Epithelial cell of prostate (primary cell): ENCODE measurements around the gene TRIM47.
A peak's percentile ranks its signal among the peaks of the same experiment; 100 is the strongest.

Experiments
- DNase-seq: peaks from one replicate; pipeline ENCODE4 v3.0.0-alpha.2; 2011; ENCODE audit warnings: low read depth, low spot score
- H3K27ac ChIP-seq: fragments of 450-650 bp; 2 replicates; pipeline ENCODE4 v1.5.1; 2017; ENCODE audit warnings: mild to moderate bottlenecking

TRIM47 gene, protein sequence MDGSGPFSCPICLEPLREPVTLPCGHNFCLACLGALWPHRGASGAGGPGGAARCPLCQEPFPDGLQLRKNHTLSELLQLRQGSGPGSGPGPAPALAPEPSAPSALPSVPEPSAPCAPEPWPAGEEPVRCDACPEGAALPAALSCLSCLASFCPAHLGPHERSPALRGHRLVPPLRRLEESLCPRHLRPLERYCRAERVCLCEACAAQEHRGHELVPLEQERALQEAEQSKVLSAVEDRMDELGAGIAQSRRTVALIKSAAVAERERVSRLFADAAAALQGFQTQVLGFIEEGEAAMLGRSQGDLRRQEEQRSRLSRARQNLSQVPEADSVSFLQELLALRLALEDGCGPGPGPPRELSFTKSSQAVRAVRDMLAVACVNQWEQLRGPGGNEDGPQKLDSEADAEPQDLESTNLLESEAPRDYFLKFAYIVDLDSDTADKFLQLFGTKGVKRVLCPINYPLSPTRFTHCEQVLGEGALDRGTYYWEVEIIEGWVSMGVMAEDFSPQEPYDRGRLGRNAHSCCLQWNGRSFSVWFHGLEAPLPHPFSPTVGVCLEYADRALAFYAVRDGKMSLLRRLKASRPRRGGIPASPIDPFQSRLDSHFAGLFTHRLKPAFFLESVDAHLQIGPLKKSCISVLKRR

DNA sequence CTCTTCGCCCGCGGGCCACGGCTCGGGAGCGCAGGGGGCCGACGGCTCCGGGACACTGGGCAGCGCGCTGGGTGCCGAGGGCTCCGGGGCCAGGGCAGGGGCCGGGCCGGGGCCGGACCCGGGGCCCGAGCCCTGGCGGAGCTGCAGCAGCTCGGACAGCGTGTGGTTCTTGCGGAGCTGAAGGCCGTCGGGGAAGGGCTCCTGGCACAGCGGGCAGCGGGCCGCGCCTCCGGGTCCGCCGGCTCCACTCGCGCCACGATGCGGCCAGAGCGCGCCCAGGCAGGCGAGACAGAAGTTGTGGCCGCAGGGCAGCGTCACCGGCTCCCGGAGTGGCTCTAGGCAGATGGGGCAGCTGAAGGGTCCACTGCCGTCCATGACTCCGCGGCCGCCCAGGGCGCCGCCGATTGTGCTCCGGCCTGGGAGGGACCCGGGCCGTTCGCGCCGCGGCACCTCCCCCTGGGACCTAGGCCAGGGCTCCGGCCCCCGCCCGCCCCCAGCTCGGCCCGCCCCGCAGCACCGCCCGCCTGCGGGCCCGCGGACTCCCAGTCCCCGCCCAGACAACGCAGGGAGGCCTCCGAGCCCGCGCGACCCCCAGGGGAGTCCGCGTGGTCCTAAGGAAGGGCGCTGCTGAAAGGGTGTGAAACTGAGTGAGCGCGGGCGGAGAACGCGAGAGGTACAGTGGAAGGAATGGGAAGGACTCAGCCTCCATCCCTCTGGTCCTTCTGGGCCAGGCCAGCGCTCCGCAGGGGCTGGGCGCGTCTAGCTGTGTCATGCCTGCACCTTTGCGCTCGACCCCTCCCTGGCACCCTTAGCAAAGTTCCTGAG, at the start of gene TRIM47:
TRIM47 (minus strand) TSS at position 408 of the 825 bp plus-strand sequence; CDS start at position 375, 33 bp downstream.
- DNase-seq: no peak
- peak within 1 kb of the TSS; percentile 75 for H3K27ac ChIP-seq

DNA sequence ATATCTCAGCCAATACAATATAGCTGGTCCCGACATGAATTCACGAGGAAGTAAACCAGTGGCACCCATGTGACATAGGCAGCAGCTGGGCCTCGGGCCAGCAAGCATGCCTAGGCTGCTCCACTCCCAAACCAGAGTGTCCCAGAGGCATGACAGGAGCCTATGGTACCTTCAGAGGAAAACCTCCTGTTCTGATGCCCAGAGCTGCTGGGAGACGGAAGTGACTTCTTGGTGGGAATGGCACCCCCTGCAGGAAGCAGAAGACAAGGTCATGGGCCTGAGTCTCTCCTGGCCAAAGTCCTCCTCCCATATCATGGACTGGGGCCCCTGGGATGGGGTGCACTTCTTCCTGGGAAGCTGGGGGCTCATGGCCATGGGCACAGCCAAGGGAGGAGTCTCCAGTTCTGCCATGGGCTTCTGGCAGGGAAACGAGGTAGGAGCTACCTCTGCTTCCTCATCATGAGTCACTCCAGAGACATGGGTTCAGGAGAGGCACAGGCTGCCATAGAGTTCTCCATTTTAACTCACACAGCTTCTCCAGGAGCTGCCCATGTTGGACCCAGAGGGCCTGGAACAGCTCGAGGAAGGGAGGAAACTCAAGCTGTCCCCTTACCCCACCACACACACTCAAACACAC, 49.0 kb upstream of the TRIM47 start:
- peak overlapping the region; percentile 63 for H3K27ac ChIP-seq
- DNase-seq: peak; percentile 48

DNA sequence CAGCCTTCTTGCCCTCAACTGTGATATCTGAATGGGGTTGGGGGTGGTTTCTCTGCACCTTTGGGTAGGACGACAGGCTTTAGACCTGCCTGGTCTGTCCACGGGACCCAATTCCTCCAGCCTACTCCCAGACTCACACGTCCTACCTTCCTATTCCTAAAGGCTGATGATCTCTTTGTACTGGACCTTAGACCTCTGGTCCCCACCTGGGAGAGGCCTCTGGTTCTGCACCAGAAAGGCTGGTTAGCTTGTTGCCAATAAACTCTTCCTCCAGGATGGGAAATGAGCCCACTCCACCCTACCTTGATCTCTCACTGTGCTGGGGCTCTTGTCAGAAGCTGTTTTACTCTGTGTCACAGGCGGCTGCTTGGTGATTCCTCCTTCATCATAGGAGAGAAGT, 48.1 kb upstream of the TRIM47 start:
- H3K27ac ChIP-seq: peak overlapping the region; percentile 63
- DNase-seq: no peak

DNA sequence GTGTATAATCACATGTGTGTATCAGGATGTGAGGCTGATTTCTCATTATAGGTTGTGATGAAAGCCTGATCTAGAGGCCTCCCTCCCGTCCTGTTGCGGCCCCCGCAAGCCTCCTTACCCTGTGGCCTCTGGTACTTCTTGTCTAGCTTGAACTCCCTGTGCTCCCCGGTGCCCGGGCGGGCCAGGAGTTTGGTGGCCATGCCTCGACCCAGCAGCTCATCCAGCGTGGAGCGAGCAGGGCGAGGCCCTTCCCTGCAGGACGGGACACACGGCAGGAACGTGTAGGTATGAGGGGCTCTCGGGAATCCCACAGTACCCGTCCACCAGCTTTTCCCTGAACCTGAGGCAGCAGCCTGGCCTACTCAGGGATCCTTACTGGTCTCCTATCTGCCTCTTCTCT, 47.5 kb upstream of the TRIM47 start:
- no peak overlapping the region for H3K27ac ChIP-seq
- DNase-seq: no peak

DNA sequence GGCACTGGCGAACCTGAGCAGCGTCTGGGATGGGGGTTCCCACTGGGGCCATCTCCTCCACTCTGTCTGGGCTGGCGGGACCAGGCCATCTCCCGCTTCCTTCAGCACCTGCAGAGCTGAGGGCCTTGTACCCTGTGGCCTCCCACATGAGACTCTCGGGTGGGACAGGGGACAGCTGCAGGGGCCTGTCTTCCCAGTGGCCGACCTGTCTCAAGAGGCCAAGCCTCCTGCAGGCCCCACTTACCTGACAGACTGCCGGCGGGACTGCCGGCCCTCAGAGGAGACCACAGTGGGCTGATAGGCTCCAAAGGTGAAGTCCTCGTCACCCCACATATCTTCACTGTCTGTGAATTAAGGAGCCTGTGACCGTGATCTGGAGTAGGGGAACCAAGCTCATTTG, 46.7 kb upstream of the TRIM47 start:
- DNase-seq: no peak

DNA sequence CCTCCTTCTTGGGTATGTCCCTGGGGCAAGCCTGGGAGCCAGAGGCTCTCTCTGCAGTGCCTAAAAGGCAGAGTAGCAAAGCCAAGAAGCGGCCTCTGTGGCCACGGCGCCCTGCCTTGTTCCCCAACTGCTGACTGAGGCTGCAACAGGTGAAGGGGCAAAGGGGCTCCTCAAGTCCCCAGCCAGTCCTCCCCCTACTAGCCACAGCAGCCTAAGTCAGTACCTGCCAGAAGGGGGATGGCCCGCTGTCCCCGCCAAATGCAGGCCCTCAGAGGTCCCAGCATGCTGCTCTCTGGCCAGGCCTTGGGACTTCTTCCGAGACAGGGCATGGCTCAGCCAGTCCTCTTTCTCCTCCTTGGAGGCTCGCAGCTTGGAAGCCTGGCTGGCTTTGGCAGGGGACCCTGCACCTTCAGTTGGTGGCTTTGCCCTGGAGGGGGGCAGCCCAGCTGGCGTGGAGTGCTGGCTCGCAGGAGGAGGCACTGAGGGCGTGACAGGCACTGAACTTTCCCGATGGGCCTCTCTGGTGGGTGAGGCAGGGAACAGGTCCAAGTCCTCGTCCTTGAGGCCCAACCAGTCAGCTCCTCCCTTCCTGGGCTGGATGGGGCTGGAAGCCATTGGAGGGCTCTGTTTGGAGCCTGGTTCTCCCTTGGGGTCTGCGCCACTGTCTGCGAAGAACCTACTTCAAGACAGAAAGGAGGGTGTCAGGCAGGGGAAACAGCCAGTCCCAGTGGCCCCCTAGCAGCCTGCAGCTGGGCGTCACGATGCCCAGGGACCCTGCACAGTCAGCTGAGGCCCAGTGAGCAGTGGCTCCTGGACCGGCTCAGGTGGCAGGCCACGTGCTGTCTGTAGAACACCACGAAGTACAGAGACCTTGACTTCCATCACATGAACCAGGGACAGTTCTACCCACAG, 44.8 kb upstream of the TRIM47 start:
- no peak for DNase-seq
- H3K27ac ChIP-seq: no peak overlapping the region

More for the DNA sequence above, 46.7 kb upstream of the TRIM47 start:
- H3K27ac ChIP-seq: no peak overlapping the region

DNA sequence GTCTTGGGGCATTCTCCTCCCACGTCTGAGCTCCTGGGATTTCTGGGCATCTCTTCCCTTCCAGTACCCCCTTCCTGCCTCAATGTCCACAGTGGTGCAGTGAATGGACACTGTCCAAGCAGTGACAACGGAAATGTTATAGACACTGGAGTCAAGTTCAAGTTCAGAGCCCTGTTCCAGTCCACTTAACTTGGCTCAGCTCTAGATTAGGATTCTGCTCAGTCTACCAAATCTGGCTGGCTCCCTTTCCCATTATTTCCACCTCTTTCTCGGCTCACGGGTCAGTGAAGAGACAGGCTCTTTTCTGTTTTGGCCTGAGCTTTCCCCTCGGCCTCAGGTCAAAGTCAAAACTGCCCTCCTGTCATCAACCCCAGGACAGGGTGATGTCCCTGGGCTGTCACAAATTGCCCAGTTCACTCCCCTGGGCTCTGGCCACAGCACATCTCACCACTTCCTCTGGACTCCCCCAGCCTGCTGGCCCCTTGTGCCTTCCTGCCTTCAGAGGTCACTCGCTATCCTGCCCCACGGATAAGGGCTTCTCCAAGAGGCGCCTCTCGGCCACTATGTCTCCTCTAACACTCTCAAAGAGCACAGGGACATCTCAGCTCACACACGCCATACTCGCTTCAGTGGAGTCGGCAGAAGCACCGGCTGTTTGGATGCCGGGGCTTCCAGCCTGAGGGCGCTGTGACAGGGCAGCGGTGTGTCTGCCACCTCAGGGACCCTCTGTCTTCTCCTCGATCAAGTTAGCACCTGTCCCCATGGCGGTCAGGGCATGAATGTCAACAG, 44.0 kb upstream of the TRIM47 start:
- no peak overlapping the region for H3K27ac ChIP-seq
- DNase-seq: no peak

DNA sequence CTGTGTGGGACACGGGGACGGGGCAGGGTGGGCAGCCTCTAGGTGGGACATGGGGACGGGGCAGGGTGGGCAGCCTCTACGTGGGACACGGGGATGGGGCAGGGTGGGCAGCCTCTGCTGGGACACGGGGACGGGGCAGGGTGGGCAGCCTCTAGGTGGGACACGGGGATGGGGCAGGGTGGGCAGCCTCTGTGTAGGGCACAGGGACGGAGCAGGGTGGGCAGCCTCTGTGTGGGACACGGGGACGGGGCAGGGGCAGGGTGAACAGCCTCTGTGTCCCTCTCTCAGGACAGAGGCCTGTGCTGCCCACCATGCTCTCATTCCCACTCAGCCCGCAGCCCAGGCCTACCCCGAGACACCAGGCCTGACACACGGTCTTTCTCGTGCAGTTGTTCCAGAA, 43.2 kb upstream of the TRIM47 start:
- no peak for DNase-seq
- no peak overlapping the region for H3K27ac ChIP-seq

DNA sequence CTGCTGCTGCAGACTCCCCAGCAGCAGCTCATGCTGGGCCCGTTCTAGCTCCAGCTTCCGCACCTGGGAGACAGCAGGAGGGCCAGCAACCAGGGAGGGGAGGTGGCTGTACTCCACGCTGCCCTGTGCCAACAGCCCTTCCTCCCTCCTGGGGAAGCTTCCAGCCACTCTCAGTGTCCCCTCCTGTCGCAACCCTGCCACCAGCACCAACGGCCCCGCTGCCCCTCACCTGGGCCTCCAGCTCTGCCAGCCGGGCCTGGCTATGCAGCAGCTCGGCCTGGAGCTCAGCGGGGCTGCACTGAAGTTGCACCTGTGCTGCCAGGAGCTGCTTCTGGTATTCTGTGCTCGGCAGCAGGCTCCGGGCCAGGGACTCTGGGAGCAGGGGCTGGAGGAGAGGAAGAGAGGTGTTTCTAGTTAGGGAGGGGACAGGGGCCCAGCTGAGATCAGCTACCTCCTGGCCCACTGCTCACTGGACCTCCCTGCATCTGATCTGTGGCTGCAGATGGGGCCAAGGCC, 41.7 kb upstream of the TRIM47 start:
- no peak for DNase-seq
- H3K27ac ChIP-seq: no peak overlapping the region

DNA sequence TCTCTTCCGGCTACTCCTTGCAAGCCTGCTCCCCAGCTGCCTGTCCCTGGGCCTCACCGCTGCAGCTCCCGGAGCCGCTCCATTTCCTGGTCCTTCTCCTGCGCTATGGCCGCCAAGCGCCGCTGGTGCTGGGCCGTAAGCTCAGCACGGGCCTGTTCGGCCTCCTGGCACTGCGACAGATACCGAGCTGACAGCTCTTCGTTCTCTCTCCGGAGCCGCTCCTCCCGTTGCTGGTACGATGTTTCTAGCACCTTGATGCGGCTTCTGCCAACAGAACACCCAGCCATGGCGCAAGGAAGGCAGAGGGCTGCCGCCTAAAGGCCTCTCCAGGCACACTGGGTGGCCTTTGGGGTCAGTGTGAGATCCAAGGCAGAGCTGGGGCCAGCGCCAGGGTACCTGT, 41.2 kb upstream of the TRIM47 start:
- H3K27ac ChIP-seq: no peak overlapping the region
- DNase-seq: no peak

DNA sequence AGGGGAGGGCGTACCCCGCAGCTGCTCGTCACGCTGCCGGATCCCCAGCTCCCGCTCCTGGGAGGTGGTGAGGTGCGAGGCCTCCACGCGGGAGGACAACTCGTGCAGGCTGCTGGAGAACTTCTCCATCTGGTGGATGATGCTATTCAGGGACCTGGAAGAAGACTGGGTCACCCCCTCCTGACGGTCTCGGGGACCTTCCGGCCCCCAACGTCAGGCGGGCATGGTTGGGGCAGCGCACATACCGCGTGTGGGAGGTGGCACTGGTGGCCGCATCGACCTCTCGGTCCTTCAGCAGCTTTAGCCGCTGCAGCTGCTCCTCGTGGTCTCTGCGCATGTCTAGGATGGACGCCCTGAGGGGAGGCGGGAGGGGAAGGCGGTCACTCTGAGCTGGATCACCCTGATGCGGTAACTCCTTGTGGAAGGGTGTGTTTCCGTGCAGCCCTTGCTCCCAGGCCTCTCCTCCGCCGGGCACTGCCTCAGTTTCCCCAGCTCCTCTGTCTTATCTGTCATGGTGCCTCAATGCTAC, 39.6 kb upstream of the TRIM47 start:
- no peak overlapping the region for H3K27ac ChIP-seq
- DNase-seq: no peak

DNA sequence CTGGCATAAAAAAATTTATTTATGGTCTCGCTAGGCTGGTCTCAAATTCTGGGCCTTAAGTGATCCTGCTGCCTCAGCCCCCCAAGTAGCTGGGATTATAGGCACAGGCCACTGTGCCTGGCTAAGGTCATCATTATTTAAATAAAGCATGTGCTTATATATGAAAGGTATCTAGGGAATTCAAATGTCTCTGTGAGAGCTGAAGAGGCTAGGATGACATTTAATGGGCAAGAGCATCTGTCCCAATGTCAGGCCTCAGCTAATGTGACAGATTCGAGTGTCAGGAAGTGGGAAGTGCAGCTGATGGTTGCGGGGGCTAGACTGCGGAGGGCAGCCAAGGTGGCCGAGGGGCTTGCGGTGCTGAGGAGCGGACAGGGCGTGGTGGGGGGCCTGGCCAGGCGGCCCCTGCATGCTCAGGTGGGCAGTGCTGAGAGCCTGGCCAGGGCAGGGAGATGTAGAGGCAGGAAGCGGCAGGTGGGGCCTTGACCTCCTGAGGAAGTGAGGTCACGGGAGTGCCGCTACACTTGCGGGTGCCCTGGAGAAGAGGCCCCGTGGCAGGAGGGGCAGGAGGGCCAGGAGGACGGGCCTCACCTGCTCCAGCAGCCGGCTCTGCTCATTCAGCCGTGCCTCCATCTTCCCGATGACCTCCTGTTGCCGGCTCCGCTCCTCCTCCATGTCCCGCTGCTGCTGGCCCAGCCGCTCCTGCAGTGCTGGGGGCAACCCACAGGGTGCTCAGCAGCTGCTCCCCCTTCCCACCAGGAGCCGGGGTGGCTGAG, 38.9 kb upstream of the TRIM47 start:
- no peak for DNase-seq
- H3K27ac ChIP-seq: no peak overlapping the region

DNA sequence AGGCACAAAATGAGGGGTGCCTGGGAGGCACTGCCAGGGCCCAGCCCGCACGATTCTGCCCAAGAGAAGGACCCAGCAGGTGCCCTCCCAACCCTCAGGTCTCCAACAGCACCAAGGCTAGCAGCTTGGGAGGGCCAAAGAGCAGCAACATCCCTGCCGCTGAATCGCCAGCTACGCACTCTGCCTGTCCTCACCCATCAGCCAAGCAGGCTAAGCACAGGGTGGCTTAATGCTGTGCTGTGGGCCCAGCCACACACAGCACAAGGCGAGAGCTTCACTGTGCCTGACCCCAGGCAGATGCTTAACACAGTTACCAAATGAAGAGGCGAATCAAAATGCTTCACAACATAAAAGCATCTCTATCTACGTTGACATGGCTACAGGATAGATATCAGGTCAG, 36.9 kb upstream of the TRIM47 start:
- H3K27ac ChIP-seq: no peak overlapping the region
- no peak for DNase-seq

DNA sequence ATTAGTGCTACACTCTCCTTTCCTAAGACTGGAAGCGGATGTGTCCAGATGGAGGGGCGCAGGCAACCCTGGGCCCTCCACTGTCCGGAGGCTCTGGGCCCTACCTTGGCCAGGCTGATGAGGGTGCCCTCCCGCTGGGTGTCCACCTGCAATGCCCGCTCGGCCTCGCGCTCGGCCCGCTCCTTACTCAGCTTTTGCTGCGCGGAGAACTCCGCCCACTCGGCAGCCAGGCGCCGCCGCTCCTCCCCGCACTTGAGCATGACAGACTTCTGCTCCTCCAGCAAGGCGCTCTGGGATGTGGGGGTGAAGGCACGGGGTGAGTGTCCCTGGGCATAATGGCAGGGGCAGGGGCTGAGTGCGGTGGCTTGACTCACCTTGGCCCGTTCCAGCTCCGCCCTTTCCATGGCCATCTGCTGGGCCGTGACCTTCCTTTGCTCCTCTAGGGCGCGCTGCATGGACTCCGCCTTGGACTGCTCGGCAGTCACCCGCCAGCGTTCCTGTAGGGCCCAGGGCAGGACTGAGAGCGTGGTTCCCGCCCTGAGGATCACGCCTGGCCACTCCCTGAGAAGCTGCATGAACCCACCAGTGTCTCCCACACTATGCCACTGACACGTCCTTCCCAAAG, 36.4 kb upstream of the TRIM47 start:
- no peak overlapping the region for H3K27ac ChIP-seq
- DNase-seq: no peak

DNA sequence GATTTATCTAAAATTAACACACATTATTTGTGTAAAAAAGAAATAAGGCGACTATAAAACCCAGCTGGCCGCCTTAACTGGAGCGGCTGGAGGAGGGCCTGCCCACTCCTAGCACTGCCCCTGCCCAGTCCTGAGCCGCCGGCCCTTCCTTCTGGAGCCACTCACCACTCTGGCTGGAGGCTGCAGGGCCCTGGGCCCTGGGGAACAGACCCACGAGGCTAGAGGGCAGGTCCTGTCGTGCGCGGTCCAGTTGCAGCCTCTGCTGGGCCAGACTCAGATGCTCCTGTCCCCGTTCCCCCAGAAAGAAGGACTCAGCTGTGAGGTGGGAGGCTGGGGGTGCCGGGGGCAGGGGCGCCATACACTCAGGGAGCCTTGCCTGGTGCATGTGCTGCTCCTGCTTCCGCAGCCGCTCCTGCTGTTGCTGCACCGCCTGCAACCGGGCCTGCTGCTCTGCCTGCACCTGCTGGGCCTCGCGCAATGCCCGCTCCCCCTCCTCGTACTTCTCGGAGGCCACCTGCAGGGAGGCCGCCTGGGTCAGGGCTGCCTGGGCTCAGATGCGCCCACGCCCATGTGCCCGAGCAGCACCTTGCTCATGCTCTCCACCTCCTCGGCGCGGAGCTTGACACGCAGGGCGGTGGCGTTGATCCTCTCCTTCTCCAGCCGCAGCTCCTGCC, 35.3 kb upstream of the TRIM47 start:
- DNase-seq: no peak

DNA sequence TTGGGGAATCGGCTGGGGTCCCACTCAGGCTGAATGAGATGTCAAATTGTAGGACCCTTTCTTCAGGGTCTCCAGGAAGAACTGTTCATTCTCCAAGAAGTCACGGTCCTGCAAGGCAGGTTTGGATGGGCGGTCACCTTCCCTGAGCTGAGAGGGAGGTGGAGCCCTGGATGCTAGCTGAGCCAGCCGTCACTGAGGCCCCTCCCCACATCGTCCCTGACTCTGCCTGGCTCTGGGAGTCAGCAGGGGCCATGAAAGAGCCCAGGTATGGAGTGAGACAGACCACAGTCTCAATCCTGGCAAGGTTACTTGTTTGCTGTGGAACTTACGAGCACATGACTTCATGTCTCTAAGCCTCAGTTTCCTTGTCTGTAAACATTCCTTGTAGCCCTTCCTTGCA, 32.3 kb upstream of the TRIM47 start:
- H3K27ac ChIP-seq: no peak overlapping the region
- no peak for DNase-seq

More for the DNA sequence above, 35.3 kb upstream of the TRIM47 start:
- no peak overlapping the region for H3K27ac ChIP-seq
